Dermis microvascular lymphatic vessel endothelial cell (primary cell): Measurements from ENCODE around the gene CFAP74. TPM values are rescaled to one million over a fixed set of nuclear protein-coding genes. Genes with fewer than 3 reads are reported as not detected.
A peak's percentile ranks its signal among the peaks of the same experiment; 100 is the strongest.

Experiments used
- DNase-seq, 2 donors: peaks; one replicate each; pipeline versions ENCODE4 v3.0.0 to v3.0.0-alpha.2; 2010; ENCODE audit warnings: low read depth in 2 of 2
- total RNA-seq: library from RNA; depleted of rRNA; stranded (reverse); fragments of >200 nt; gene quantifications from 2 replicates; pipeline ENCODE4 v1.2.1, GENCODE V29; 2014

CFAP74 gene
- total RNA-seq, 1 donor from 2014 or later, result not detected

DNA sequence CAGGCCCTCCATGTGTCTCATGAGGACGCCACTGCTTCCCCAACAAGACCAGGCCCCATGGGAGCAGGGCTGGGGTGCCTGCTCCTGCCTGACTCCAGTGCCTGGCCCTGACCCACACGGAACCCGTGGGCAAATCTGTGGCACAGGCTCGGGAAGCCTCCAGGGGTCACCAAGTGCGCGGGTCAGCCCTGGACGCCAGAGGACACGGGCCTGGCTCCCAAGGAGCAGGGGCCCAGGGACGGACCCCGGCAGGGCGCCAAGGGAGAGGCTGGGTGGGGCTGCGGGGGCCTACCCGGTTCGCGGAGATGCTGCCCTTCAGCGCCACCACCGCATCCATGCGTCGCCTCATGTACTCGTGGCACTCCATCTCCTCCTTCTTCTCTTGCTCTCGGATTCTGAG lies 31.9 kb downstream of the CFAP74 start:
- no peak for DNase-seq

DNA sequence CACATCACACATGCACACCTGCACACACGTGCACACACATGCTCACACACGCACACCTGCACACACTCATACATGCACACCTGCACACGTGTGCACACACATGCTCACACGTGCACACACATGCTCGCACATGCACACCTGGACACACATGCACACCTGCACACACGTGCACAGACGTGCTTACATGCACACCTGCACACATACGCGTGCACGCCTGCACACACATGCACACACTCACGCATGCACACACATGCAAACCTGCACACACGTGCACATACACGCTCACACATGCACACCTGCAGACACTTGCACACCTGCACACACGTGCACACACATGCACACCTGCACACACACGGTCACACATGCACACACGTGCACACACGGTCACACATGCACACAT lies 32.6 kb downstream of the CFAP74 start:
- no peak for DNase-seq

GRCh38 chr1:1969953-1970716 lies 33.5 kb downstream of the CFAP74 start:
- DNase-seq, result no peak

GRCh38 chr1:1969505-1969900 lies 34.1 kb downstream of the CFAP74 start:
- no peak for DNase-seq

DNA sequence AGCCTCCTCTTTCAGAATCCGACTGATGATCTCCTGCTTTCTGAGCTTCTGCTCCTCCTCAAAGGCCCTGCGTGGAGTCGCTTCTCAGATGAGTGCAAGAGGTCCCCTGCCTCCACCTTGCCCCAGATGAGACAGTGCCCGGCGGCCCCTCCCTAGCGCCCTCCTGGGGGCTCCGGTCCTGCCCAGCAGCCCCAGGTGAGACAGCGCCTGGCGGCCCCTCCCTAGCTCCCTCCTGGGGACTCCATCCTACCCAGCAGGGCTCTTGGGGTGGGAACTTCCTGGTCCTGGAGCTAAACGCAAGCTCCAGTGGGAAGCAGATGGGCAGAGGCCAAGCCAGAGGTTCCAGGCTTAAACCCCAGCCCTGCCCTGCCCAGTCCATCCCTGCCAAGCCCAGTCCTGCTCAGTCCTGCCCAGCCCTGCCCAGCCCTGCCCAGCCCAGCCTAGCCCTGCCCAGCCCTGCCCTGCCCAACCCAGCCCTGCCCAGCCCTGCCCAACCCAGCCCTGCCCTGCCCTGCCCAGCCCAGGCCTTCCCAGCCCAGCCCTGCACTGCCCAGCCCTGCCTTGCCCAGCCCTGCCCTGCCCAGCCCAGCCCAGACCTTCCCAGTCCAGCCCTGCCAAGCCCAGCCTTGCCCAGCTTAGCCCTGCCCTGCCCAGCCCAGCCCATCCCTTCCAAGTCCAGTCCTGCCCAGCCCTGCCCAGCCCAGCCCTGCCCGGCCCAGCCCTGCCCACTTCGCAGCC lies 34.6 kb downstream of the CFAP74 start:
- DNase-seq, result no peak

DNA sequence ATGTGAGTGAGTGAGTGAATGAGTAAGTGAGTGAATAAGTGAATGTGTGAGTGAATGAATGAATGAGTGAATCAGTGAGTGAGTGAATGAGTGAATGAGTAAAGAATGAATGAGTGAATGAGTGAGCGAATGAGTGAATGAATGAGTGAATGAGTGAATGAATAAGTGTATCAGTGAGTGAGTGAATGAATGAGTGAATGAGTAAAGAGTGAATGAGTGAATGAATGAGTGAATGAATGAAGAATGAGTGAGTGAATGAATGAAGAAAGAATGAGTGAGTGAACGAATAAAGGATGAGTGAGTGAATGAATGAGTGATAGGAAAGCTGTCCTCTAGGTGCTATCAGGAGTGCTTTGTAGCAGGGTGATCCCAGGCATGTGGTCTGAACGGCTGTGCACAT lies 35.7 kb downstream of the CFAP74 start:
- DNase-seq, result no peak

DNA sequence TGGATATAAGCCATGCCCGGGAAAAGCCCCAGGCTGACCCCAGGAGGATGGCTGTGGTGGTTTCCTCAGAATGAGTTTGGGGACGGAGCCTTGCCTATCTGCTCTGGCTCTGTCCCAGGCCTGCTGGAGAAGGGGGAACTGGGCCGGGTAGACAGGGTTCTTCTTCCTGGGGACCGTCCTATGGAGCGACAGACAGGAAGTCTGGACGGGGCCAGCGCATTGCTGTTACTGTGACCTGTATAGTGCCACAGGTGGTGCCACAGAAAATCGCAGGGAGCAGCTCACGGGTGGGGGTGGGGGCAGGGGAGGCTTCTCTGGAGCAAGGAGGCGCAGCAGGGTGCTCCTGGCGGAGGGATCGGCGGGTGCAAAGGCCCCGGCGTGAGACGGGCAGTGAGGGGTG lies 36.4 kb downstream of the CFAP74 start:
- no peak for DNase-seq

GRCh38 chr1:1966071-1966740 lies 37.4 kb downstream of the CFAP74 start:
- DNase-seq, result no peak

DNA sequence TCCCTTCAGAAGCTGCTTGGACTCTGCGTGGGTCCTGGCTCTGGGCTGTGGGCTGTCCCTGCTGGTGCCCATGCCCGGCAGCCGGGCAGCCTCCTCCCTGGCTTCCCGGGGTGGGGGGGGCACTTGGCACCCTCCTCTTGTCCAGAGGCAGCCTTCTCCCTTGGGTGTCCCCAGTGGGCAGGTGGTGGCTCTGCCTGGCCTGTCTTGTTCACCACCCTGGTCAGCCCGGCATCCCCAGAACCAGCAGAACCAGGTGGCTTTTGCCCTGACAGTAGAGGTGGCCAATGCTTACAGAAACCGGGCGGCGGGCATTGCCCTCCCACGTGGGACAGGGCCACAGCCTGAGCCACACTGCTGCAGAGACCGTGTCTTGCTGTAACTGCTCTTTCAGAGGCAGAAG lies 38.0 kb downstream of the CFAP74 start:
- no peak for DNase-seq

DNA sequence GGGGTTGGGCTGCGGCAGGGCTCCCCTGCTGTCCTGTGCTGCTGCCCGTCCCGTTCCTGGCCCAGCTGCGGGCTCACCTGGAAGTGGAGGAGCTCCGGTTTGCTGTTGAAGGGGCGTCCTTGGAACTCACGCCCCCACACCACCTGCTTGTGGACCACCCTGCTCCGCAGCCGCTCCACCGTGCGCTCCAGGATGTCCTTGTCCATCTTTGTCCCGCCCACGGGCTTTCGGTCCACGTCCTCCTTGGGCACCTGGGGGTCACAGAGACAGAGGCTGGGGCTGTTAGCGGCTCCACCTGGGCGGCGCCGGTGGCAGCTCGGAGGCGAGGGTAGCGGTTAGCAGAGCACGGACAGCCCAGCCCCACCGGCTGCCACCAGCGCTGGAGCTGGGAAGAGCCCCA lies 38.8 kb downstream of the CFAP74 start:
- DNase-seq, result no peak

DNA sequence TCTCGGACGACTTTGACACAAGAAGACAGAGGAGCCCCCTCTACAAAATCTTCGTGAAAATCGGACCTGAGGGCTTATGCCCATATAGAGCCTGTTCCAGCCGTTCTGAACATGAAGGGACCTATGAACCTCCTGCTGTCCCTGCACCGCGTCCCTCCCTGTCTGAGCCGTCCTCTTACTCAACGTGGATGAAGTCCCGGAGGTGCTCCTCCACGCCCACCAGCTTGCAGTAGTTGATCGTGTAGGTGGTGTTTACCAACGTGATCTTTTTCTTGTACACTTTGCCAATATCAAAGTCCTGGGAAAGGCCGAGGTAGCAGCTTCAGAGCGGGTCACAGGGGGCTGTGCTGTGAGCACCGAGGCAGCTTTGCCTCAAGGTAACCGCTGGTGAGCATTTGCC lies 40.0 kb downstream of the CFAP74 start:
- no peak for DNase-seq

GRCh38 chr1:1962752-1963151 lies 40.8 kb downstream of the CFAP74 start:
- DNase-seq, result no peak

DNA sequence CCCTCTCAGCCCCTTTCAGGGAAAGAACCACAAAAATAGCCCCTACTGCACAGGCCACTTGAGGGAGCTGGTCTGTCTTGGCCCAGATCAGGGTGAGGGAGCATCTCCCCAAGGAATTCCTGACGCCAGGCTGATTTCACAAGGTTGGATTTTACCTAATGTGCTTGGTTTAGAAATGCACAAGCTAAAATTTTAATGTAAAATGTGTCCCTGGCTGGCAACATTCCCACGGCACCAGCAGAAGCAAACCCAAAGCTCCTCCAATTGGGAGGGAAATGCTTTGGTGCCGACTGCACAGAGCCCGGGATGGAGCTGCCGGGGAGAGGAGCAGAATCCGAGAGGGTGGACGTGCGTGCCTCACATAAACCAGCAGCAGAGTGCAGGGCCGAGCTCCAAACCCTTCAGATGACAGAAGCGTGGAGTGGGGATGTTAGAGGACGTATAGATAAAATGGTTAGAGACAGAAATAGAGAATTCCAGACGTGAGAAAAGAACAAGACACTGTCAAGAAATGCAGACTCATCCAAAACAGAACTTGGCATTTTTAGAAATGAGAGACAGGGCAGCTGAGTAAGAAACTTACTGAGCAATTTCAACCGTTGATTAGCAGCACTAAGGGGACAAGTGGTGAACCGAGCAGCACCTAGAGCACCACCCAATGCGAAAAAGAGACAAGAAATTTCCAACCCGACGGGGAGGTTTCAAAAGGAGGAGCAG lies 42.9 kb downstream of the CFAP74 start:
- no peak for DNase-seq

- DNase-seq, result peak; percentile 52 to 69
Measured at GRCh38 chr1:1959840-1960479, 43.6 kb downstream of the CFAP74 start.

GRCh38 chr1:1959459-1959839 lies 44.1 kb downstream of the CFAP74 start:
- no peak for DNase-seq

DNA sequence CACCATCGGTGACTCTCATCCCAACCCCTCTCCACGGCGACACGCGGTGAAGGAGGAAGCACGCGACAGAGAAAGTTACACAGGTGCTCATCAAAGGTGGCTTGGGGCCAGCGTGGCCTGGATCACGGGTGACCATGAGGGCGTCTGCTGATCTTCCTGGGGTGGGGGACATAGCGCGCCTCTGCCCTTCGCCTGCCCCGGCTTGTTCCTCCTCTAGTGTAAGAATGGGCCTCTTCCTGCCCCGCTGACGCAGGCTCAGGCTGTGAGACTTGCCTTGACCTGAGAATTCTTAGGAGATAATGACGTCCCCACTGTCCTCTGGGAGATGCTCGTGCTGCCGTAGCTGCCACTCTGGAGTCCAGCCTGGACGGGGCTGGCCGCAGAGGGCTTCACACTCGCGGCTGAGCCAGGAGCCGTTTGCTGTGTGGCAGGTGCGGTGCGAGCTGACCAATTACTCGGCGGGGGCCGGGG lies 45.5 kb downstream of the CFAP74 start:
- no peak for DNase-seq

DNA sequence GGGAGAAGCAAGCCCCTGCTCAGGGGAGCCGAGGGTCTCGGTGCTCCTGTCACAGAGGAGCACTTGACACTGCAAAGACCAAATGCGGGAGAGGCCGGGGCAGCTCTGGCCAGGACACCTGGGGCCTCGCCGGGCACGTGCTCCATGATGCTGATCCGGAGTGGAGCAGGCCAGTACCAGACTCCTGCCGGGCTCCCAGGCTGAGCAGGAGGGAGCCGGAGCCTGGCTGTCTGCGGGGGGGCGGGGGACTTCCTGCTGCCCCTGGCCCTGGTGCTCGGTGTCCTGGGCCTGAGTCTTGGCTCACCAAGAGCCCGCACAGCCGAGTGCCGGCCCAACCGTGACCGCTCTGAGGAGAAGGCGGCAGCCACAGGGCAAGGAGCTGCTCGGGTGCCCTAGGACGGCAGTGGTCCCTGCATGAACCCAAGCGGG lies 46.0 kb downstream of the CFAP74 start:
- DNase-seq, result no peak

- no peak for DNase-seq
Measured at GRCh38 chr1:1956586-1957532, 46.7 kb downstream of the CFAP74 start.

GRCh38 chr1:1956101-1956500 lies 47.5 kb downstream of the CFAP74 start:
- no peak for DNase-seq

- DNase-seq, result no peak
Measured at GRCh38 chr1:1955621-1956094, 47.9 kb downstream of the CFAP74 start.
